Ramos (cell line): ENCODE data around the gene S1PR1.
"Not testable (repeated sequence)": the region's sequence is repeated elsewhere in the genome, so short reads cannot be mapped to it uniquely, and the experiment has no call there.

Experiments used
- in situ Hi-C: fragments of 300-500 bp; cut with MboI; formaldehyde crosslinking; loops from one replicate; pipeline ENCODE4 v1.14.3; 2022; ENCODE audit warnings: low sequenced_read_pairs; ENCODE audit not compliant: unreplicated experiment

Gene S1PR1

DNA sequence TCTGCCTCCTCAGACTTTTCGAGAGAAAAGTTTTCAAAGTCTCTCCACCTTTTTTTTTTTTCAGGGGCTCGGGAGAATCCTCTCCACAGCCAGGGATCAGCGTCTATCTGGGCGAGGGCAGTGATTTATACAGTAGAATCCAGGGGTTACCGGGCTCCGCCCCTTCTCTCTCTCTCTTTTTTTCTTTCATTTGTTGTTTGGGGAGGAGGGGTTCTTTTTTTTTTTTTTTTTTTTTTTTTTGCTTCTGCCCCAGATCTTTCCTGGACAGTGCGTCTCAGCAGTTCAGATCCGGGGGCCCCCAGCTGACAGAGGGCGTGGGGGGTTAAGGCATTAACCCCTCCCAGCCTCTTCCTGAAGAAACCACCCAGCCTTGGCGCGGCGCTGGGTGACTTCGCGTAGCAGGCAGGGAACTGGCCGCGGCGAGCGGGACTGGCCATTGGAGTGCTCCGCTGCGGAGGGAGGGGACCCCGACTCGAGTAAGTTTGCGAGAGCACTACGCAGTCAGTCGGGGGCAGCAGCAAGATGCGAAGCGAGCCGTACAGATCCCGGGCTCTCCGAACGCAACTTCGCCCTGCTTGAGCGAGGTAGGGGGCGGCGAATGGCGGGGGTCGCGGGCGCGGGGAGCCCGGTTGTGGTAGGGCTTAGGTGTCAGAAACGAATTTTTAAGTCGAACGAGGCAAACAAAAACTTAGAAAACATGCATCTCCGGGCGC, at the start of gene S1PR1:
Gene S1PR1 (plus strand): TSS at position 504 of the 713 bp plus-strand sequence. CDS start 1,966 bp downstream, outside the sequence.
- in situ Hi-C loops: no loop called here

DNA sequence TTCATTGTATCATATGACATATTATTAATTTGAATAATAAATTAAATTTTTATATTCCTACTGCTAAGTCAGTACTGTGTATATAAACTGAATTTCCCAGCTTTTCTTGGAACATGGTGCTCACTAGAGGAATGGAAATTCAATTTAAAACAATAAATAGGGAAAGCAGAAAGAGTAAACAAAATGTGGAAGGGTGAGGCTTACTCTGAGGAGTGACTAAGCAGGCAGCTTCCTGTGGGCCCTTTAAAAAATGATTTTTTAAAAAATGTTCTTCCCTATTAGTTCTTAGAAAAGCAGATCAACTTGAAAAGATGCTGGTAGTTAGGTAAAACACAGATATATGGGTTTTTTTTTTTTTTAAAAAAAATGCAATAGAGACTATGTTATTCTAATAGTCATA, 49.5 kb upstream of the S1PR1 start:
- in situ Hi-C loops: no loop called here

DNA sequence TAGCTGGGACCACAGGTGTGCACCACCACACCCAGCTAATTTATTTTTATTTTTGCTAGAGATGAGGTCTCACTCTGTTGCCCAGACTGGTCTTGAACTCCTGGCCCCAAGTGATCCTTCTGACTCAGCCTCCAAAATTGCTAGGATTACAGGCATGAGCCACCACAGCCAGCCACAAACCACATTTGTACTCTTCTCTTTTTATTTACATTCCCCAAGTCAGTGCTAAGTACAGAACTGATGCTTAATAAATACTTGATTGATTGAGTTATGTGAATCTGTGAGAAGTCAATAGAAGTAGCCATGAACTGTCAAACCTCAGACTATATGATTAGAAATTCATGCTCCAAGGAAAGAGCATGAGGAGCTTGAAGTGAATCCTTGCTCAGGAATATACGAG, 48.5 kb upstream of the S1PR1 start:
- in situ Hi-C loops: no loop called here

DNA sequence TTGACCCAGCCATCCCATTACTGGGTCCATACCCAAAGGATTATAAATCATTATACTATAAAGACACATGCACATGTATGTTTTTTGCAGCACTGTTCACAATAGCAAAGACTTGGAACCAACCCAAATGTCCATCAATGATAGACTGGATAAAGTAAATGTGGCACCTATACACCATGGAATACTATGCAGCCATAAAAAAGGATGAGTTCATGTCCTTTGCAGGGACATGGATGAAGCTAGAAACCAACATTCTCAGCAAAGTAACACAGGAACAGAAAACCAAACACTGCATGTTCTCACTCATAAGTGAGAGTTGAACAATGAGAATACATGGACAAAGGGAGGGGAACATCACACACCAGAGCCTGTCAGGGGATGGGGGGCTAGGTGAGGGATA, 47.9 kb upstream of the S1PR1 start:
- in situ Hi-C loops: not testable (repeated sequence)

DNA sequence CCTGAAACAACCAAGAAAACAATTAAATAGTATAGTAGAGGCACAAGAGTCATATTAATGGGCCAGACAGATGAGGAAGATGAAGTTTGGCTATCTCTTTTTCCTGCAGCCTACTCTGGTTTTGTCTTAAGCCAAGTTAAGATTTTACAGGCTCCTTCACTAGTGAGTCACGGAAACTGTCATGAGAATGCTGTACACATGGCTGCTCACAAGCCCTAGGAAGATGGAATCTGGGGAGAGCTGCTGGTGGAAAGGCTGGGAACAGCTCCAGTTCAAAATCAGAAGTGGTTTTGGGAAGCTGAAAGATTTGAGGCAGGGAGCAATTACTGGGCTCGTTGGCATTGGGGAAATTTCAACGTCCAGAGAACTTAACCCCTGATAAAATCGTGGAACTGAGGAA, 46.4 kb upstream of the S1PR1 start:
- in situ Hi-C loops: no loop called here

DNA sequence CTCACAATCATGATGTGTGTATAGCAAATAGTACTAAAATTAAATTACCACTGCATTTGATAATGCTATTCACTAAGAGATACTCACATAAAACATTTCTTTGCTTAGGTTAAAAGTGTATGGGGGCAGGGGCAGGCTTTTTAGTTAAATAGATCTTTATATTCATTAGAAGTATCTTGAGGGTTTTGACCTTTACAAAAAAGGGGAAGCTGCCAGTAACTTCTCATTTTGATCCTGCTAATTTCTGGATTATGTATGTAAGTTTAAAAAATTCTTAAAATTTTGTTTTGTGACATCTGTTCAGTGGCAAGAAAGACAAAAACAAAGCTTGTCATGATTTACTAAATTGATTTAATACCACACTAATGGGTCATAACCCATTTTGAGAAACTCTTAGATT, 45.8 kb upstream of the S1PR1 start:
- in situ Hi-C loops: no loop called here

DNA sequence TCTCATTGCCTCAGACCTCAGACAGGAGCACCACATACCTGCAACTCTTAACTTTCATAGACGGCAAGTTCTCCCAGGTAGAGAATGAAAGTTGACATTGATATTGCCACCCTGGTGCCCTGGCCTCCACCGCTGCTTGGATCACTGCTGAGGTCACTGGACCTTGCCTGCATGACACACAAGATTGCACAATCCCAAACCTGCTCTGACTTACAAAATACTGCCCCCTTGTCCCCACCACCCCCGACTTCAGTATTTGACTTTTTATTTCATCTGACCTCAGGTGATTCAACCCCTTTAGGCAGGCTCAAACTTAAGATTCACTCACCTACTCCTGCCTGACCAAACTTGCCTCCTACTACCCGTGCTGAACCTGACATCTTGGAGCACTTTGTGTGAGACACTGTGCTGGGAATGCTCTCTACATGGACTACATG, 43.1 kb upstream of the S1PR1 start:
- in situ Hi-C loops: no loop called here

DNA sequence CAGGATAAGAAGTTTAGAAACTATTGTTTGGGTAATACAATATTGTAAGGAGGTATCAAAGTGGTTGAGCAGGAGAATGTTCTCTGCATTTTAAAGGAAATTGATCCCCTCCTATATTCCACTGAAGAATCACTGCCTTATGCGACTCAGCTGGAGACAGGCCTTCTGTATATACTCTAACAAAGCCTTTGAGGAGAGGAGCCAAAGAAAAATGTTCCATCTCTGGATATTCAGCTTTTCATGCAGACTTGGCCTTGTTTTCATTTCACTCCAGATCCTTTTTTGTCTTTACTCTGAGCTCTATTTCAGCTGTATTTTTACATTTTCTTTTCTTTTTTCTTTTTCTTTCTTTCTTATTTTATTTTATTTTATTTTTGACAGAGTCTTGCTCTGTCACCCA, 42.1 kb upstream of the S1PR1 start:
- in situ Hi-C loops: no loop called here

DNA sequence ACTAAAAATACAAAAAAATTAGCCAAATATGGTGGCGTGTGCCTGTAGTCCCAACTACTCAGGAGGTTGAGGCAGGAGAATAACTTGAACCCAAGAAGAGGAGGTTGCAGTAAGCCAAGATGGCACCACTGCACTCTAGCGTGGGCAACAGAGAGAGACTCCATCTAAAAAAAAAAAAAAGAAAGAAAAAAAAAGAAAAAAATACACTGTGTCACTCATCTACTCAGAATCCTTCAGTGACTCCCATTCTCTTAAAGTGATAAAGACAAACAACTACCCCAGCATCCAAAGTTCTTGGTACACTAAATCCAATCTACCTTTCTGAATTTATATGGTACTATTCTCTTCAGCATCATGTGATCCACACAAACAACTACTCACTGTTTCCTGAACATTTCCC, 40.2 kb upstream of the S1PR1 start:
- in situ Hi-C loops: no loop called here

DNA sequence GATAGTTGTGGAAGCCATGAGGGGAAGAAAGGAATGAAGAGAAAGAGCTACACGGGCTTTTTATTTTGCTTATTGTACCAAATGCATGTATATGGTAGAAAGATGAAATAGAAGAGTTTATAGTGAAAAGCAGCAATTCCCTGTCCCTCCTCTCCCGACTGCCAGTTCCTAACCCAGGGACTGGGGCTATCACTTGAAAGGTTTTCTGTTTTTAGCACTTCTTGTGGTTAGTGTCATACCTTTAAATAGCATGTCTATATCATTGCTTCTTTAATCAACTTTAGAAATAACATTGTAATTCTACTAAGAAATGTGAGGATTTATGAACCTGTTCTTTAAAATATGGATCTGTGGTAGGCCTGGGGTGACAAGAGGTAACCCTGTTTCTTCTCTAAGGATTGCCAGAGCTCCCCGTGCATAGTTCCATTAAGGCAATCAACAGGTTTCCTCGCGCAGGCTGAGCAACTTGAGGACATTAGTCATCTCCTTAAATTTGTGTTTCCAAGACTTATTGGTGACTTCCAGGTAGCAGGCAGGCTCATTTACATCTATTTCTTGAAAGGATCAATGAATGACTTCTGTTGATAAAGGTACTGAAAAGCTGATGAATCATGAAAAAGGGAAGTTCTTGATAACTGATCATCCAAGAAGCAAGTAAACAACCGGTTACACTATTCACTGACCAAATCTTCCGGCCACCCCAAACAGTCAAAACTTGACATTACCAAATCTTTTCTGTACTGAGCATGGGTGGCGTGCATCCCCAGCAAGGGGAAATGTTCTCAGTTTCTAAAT, 37.8 kb upstream of the S1PR1 start:
- in situ Hi-C loops: no loop called here

DNA sequence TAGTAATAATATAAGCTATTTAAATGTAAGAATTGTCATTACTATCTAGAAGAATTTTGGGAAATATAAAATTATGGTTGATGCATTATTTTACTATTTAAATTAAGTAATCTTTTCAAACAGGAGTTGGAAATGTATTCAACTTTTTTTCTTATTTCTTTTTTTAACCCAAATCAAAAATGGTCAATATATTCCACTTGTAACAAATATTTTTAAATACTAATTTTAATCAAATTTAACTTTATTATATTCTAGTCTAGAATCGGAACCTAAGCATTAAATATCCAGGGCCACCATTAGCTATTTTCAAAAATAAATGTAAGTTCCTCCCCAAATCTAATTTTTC, 37.2 kb upstream of the S1PR1 start:
- in situ Hi-C loops: no loop called here

DNA sequence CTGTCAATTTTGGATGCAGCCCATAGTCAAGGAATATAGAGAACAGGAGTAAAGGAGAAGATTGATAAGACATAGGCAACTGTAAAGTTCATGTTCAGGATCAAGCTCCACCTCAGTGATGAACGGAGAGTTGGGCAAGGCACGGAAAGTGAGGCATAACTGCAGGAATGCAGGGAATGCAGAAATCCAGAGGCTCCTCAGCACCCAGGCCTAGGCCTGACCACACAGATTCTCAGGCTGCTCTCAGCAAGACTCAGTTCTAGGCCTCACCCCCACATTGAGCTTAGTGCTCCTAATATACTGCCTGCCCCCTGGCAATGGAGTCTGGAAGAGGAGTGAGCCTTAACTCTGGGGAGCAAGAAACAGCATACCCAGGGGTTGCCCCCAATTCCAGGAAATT, 36.3 kb upstream of the S1PR1 start:
- in situ Hi-C loops: no loop called here

DNA sequence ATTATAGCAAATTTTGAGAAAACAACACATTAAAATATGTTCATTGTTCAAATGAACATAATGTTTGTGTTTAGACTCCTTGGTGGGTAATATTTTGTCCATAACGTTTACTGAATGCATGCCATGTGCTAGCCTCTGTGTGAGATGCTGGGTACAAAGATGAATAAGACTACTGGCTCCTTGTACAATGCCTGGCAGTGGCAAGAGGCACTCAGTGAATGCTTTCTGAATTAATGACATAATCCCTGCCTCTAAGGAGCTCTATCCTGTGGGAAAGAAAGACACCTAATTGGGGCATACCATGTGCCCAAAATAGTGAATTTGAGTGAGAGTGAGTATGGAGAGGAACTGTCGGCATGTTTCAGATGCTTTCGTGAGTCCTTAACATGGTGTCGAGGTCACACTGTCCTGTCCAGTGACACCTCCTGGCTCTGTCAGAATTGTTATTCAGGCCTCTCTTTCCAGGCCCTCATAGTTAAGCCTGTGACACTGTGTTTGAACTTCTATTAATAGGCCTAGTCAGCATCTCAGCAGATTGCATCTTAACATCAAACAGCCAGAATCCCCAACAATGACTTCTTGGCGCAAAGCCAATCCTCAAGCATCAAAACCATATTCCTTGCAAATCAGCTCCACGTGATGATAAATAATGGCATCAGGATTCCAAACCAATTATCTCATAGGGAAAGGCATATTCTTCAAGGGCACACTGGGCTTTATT, 32.8 kb upstream of the S1PR1 start:
- in situ Hi-C loops: no loop called here

DNA sequence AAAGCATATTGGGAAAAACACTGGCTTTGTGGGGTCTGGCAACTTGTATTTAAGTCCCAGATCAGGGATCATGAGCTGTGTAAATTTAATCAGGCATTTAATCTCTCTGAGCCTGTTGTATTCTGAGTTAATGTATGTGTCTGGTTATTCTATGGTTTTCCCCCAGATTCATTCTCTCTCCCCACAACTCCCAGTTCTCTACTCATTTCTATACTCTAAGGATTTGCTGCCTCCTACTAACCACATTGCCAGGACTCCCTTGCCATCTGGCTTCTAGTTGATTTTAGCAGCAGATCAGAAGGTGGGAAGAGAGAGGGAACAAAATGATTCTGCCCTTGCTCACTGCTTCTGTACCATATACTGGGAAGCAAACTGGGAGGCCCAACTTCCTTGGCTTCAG, 31.4 kb upstream of the S1PR1 start:
- in situ Hi-C loops: no loop called here

DNA sequence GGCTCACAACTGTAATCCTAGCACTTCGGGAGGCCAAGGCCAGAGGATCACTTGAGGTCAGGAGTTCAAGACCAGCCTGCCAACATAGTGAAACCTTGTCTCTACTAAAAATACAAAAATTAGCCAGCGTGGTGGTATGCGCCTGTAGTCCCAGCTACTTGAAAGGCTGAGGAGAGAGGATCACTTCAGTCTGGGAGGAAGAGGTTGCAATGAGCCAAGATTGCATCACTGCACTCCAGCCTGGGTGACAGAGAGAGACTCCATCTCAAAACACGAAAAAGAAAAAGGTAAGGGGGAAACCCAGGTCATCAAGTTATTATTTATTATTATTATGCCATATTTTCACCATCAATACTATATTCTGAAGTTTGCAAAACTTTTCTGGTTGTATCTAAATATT, 30.7 kb upstream of the S1PR1 start:
- in situ Hi-C loops: not testable (repeated sequence)

DNA sequence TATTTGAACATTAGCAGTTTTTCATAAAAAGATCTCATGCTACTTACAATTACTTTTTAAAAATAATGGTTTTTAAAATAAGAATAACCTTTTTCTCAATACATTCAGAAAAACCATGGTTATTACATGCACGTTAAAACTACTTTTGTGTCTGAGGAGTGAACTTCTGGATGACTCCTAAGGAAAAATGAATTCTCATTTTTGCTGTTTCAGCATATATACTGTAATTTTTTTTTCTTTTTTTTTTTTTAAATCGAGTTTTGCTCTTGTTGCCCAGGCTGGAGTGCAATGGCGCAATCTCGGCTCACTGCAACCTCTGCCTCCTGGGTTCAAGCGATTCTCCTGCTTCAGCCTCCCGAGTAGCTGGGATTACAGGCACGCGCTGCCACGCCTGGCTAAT, 29.5 kb upstream of the S1PR1 start:
- in situ Hi-C loops: not testable (repeated sequence)

DNA sequence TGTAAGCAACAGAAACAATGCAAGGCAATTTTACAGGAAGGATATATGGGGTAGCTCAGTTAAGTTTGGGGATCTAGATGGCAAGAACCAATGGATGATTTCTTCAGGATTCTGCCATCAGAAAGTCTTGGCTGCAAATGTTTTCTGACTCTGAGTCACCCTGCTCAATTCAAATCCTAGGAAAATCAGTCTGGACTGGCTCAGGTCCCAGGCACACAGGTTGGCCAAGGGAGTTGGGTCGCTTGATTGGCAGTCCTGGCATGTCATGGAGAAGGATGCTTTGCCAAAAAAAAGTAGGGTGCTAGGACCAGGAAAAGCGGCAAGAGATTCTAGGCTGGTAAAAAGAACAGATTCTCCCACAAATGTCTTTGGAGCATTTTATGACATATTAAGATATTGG, 28.9 kb upstream of the S1PR1 start:
- in situ Hi-C loops: no loop called here

DNA sequence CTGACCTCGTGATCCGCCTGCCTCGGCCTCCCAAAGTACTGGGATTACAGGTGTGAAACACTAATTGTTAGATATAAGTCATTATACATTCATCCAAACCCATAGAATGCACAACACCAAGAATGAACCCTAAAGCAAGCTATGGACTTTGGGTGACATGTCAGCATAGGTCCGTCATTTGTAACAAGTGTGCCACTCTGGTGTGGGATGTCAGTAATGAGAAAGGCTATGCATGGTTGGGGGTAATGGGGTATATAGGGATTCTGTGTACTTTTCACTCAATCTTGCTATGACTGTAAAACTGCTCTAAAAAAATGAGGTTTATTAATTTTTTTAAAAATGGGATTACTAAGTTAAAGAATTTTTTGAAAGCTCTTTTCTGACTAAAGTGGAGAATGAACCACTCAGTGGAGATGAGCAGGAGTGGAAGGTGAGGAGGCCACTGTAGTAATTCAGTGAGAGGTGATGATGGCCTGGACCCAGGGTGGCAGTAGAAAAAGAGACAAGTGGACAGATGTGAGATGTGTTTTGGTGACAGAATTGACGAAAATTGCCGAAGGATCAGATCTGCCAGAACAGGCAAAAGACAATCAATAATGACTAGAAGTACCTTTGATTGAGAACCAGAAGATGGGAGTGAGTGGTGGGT, 21.3 kb upstream of the S1PR1 start:
- in situ Hi-C loops: no loop called here

DNA sequence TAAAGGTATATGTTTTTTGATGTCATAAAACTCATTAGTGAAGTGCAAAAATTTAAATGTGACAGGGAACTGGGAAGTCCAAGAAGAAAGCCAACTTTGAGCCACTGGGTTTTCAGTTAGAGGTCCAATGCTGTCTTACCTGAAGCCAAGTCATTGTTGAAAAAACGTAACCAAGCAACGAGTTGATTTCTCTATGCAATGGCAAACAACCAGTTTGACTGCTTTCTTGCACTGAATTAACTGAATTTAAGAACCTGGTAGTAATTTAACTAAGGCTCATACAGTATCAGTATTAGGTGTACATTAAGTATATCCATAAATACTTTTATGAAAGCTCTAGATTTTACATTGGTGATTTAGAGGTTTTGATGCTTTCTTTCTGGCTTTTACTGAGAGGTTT, 20.2 kb upstream of the S1PR1 start:
- in situ Hi-C loops: no loop called here

DNA sequence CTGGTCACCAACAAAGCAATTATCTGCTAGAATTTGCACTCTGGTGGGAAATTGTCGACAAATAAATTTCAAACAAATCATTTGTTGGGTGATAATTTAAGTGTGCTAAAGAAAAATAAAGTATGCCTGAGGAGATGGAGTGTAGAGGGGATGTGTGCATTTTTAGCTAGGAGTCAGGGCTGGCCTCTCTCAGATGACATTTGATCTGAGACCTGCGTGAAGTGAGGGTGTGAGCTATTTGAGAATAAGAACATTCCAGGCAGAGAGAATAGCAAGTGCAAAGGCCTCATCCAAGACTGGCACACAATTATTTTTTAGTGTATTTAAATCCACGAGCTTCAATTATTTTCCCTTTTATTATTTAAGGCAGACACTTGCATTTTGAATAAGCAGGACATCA, 19.7 kb upstream of the S1PR1 start:
- in situ Hi-C loops: no loop called here

DNA sequence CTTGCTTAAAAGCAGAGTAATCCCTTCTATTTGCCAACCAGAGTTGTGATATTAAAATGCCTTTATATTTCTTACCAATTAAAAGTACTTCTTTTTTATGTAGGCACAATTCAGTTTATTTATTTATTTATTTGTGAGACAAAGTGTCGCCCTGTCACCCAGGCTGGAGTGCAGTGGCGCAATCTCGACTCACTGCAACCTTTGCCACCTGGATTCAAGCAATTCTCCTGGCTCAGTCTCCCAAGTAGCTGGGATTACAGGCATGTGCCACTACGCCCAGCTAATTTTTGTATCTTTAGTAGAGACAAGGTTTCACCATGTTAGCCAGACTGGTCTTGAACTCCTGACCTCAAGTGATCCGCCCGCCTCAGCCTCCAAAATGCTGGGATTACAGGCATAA, 17.9 kb upstream of the S1PR1 start:
- in situ Hi-C loops: not testable (repeated sequence)
